Neural cell (in vitro differentiated cells): ENCODE data around the gene CHD6. TPM values are rescaled to one million over a fixed set of nuclear protein-coding genes. Genes with fewer than 3 reads are reported as not detected.

ENCODE experiments used
- H2AFZ ChIP-seq: fragments of 200-600, 300-800 bp; sonication (generic), shearing (Covaris generic); 2 replicates; pipeline ENCODE4 v1.6.0; 2014; ENCODE audit warnings: low read depth, mild to moderate bottlenecking, antibody characterized with exemption, low read length, moderate library complexity
- H3F3A ChIP-seq: fragments of 200-600 bp; shearing (Covaris generic); 2 replicates; pipeline ENCODE4 v1.6.1; 2016; ENCODE audit warnings: mild to moderate bottlenecking, moderate library complexity, mixed read lengths, antibody characterized with exemption, low read length; ENCODE audit not compliant: insufficient read depth, poor library complexity, severe bottlenecking
- H3K27ac ChIP-seq: fragments of 200-600, 300-800 bp; sonication (generic), shearing (Covaris generic); 2 replicates; pipeline ENCODE4 v1.5.1; 2014; ENCODE audit warnings: mild to moderate bottlenecking, low read length, moderate library complexity
- H3K27me3 ChIP-seq: fragments of 300-800, 200-600 bp; sonication (generic), shearing (Covaris generic); 2 replicates; pipeline ENCODE4 v1.6.0; 2014; ENCODE audit warnings: mild to moderate bottlenecking, low read depth, low read length, moderate library complexity; ENCODE audit not compliant: insufficient read depth
- H3K36me3 ChIP-seq: fragments of 300-800, 200-600 bp; sonication (generic), shearing (Covaris generic); 2 replicates; pipeline ENCODE4 v1.5.1; 2014; ENCODE audit warnings: mild to moderate bottlenecking, antibody characterized with exemption, low read length, moderate library complexity; ENCODE audit not compliant: insufficient read depth
- H3K4me2 ChIP-seq: fragments of 300-800, 200-600 bp; sonication (generic), shearing (Covaris generic); 2 replicates; pipeline ENCODE4 v1.6.0; 2014; ENCODE audit warnings: mild to moderate bottlenecking, low read length
- H3K4me3 ChIP-seq: fragments of 300-800, 200-600 bp; sonication (generic), shearing (Covaris generic); 2 replicates; pipeline ENCODE4 v1.5.1; 2014; ENCODE audit warnings: mild to moderate bottlenecking, low read length, moderate library complexity
- H3K79me2 ChIP-seq: fragments of 200-600 bp; shearing (Covaris generic); replicated peaks from 2 replicates; pipeline ENCODE4 v1.6.0; 2014; ENCODE audit warnings: mild to moderate bottlenecking, low read length, moderate library complexity; ENCODE audit not compliant: insufficient read depth
- H3K9ac ChIP-seq: fragments of 300-800, 200-600 bp; sonication (generic), shearing (Covaris generic); 2 replicates; pipeline ENCODE4 v1.6.1; 2016; ENCODE audit warnings: mild to moderate bottlenecking, low read length, mixed read lengths
- H3K9me2 ChIP-seq: fragments of 200-600 bp; shearing (Covaris generic); 2 replicates; pipeline ENCODE4 v1.6.1; 2016; ENCODE audit warnings: mild to moderate bottlenecking, low read length, mixed read lengths; ENCODE audit not compliant: insufficient read depth
- H3K9me3 ChIP-seq: fragments of 200-600, 300-800 bp; sonication (generic), shearing (Covaris generic); 2 replicates; pipeline ENCODE4 v1.6.1; 2016; ENCODE audit warnings: mild to moderate bottlenecking, mixed run types, low read length, moderate library complexity, mixed read lengths
- H4K20me1 ChIP-seq: fragments of 200-600 bp; shearing (Covaris generic); 2 replicates; pipeline ENCODE4 v1.6.1; 2016; ENCODE audit warnings: mild to moderate bottlenecking, mixed run types; ENCODE audit not compliant: insufficient read depth
- EP300 ChIP-seq: fragments of 450-650 bp; conservative IDR thresholded peaks from 2 replicates; pipeline ENCODE4 v1.6.1; 2014; ENCODE audit warnings: antibody characterized with exemption, mild to moderate bottlenecking, moderate library complexity; ENCODE audit not compliant: poor library complexity, severe bottlenecking
- EZH2 ChIP-seq: fragments of 200-600, 300-800 bp; shearing (Covaris generic), sonication (generic); IDR thresholded peaks from 2 replicates; pipeline ENCODE4 v1.6.1; 2014; ENCODE audit warnings: antibody characterized with exemption, low read length, borderline replicate concordance, mild to moderate bottlenecking; ENCODE audit not compliant: insufficient read depth, poor library complexity, severe bottlenecking
- MXI1 ChIP-seq: fragments of 450-650 bp; conservative IDR thresholded peaks from 2 replicates; pipeline ENCODE4 v1.6.1; 2014; ENCODE audit warnings: antibody characterized with exemption, mild to moderate bottlenecking; ENCODE audit not compliant: poor library complexity, severe bottlenecking
- POLR2AphosphoS5 ChIP-seq: IDR thresholded peaks from 2 replicates; pipeline ENCODE4 v1.6.1; 2012
- RAD21 ChIP-seq: fragments of 450-650 bp; conservative IDR thresholded peaks from 2 replicates; pipeline ENCODE4 v1.6.1; 2014; ENCODE audit warnings: antibody characterized with exemption, mild to moderate bottlenecking, moderate library complexity
- SMC3 ChIP-seq: fragments of 450-650 bp; conservative IDR thresholded peaks from 2 replicates; pipeline ENCODE4 v1.6.1; 2014; ENCODE audit warnings: antibody characterized with exemption, mild to moderate bottlenecking, moderate library complexity; ENCODE audit not compliant: poor library complexity
- TAF1 ChIP-seq: IDR thresholded peaks from 2 replicates; pipeline ENCODE4 v1.6.1; 2012; ENCODE audit warnings: low read depth
- polyA plus RNA-seq: library from polyadenylated mRNA; depleted of rRNA; stranded (reverse); fragments of >200 nt; gene quantifications from 2 replicates; pipeline ENCODE4 v1.2.3, GENCODE V29; 2014
- TF ChIP-seq, protein P1 (sequence below): IDR thresholded peaks from 2 replicates; pipeline ENCODE4 v1.6.1; 2012; ENCODE audit warnings: borderline replicate concordance
- TF ChIP-seq, protein P2 (sequence below): fragments of 450-650 bp; IDR thresholded peaks from 2 replicates; pipeline ENCODE4 v1.5.1; 2014; ENCODE audit warnings: antibody characterized with exemption, mild to moderate bottlenecking, moderate library complexity; ENCODE audit not compliant: poor library complexity, severe bottlenecking

The CHD6 gene
- polyA plus RNA-seq, 1 donor from 2014 or later = 22.9 TPM

DNA sequence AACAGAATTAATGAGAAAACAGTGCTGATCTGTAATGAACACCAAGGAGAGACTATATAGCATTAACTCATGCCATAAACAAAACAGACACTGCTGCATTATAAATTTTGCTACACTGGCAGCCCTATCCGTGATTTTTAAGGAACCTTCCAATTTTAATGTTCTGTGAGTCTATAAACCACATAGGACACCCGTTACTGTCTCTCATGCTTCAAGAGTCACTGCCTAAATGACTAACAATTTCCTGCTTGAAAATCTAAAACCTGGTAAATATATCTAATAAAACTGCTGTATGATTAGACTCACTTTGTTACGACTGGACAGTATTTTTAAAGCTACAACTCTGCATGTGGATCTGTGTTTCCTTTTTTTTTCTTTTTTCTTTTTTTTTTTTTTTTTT lies 8.7 kb downstream of the CHD6 start:
- Histone ChIP-seq H3K9me2 (no peaks in the 10 kb centered on the region), H2AFZ (no peak overlapping the region), H3F3A (no peaks in the 10 kb centered on the region), H4K20me1 (no peaks in the 10 kb centered on the region), H3K9ac (no peak overlapping the region), H3K9me3 (no peaks in the 10 kb centered on the region), H3K27ac (no peak overlapping the region), H3K27me3 (no peaks in the 10 kb centered on the region), H3K4me3 (no peak overlapping the region), H3K79me2 (peaks cover 92% of the 10 kb centered on the region), H3K36me3 (no peaks in the 10 kb centered on the region), H3K4me2 (no peak overlapping the region)
- TF ChIP-seq POLR2AphosphoS5 (no peak), EZH2 (no peak), MXI1 (no peak), TAF1 (no peak), EP300 (no peak), RAD21 (no peak), SMC3 (no peak)
- TF ChIP-seq, protein P1, sequence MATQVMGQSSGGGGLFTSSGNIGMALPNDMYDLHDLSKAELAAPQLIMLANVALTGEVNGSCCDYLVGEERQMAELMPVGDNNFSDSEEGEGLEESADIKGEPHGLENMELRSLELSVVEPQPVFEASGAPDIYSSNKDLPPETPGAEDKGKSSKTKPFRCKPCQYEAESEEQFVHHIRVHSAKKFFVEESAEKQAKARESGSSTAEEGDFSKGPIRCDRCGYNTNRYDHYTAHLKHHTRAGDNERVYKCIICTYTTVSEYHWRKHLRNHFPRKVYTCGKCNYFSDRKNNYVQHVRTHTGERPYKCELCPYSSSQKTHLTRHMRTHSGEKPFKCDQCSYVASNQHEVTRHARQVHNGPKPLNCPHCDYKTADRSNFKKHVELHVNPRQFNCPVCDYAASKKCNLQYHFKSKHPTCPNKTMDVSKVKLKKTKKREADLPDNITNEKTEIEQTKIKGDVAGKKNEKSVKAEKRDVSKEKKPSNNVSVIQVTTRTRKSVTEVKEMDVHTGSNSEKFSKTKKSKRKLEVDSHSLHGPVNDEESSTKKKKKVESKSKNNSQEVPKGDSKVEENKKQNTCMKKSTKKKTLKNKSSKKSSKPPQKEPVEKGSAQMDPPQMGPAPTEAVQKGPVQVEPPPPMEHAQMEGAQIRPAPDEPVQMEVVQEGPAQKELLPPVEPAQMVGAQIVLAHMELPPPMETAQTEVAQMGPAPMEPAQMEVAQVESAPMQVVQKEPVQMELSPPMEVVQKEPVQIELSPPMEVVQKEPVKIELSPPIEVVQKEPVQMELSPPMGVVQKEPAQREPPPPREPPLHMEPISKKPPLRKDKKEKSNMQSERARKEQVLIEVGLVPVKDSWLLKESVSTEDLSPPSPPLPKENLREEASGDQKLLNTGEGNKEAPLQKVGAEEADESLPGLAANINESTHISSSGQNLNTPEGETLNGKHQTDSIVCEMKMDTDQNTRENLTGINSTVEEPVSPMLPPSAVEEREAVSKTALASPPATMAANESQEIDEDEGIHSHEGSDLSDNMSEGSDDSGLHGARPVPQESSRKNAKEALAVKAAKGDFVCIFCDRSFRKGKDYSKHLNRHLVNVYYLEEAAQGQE = no peak
- TF ChIP-seq, protein P2, sequence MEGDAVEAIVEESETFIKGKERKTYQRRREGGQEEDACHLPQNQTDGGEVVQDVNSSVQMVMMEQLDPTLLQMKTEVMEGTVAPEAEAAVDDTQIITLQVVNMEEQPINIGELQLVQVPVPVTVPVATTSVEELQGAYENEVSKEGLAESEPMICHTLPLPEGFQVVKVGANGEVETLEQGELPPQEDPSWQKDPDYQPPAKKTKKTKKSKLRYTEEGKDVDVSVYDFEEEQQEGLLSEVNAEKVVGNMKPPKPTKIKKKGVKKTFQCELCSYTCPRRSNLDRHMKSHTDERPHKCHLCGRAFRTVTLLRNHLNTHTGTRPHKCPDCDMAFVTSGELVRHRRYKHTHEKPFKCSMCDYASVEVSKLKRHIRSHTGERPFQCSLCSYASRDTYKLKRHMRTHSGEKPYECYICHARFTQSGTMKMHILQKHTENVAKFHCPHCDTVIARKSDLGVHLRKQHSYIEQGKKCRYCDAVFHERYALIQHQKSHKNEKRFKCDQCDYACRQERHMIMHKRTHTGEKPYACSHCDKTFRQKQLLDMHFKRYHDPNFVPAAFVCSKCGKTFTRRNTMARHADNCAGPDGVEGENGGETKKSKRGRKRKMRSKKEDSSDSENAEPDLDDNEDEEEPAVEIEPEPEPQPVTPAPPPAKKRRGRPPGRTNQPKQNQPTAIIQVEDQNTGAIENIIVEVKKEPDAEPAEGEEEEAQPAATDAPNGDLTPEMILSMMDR = no peak

DNA sequence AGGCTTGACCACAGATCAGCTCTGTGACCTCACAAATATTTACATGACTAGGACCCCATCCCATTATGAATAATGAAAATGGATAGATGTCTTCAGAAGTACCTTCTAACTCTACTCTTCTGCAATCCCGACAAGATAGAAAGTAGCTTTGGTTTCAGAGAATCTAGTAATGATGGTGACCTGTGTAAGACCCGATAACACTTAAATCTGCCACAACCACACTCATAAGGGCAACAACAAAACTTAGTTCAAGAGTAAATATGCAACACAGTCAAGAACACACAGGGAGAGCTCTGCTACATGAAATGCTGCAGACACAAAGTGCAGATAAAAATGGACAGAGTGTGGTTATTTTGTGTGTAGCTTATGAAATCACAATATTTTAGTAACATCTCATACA lies 9.6 kb downstream of the CHD6 start:
- Histone ChIP-seq H3K4me3 (no peak overlapping the region), H3F3A (no peaks in the 10 kb centered on the region), H4K20me1 (no peaks in the 10 kb centered on the region), H3K9me2 (no peaks in the 10 kb centered on the region), H3K9ac (no peak overlapping the region), H3K36me3 (no peaks in the 10 kb centered on the region), H3K79me2 (peaks cover 92% of the 10 kb centered on the region), H2AFZ (no peak overlapping the region), H3K27me3 (no peaks in the 10 kb centered on the region), H3K4me2 (no peak overlapping the region), H3K27ac (no peak overlapping the region), H3K9me3 (no peaks in the 10 kb centered on the region)
- TF ChIP-seq SMC3 (no peak), EZH2 (no peak), TAF1 (no peak), EP300 (no peak), RAD21 (no peak), POLR2AphosphoS5 (no peak), MXI1 (no peak)
- TF ChIP-seq, protein P2 = no peak
- TF ChIP-seq, protein P1 = no peak
